GM12892 (cell line): ENCODE measurements around the gene ZNRF3.

Experiments used
- DNase-seq: peaks from one replicate; pipeline ENCODE4 v3.0.0; 2011; ENCODE audit not compliant: insufficient read length
- FAIRE-seq: peaks from 2 replicates; lab custom pipeline; 2011; peaks lifted over from hg19 to GRCh38; lab: Jason Lieb, UNC
- POLR2A ChIP-seq: IDR thresholded peaks from 2 replicates; pipeline ENCODE4 v1.6.1; 2011; ENCODE audit warnings: low read depth, low read length, control low read depth
- POLR2AphosphoS5 ChIP-seq: IDR thresholded peaks from 2 replicates; pipeline ENCODE4 v1.6.1; 2011; ENCODE audit warnings: low read depth, low read length, control low read depth
- TAF1 ChIP-seq: IDR thresholded peaks from 2 replicates; pipeline ENCODE4 v1.6.1; 2011; ENCODE audit warnings: low read depth, mild to moderate bottlenecking, control low read depth, low read length, borderline replicate concordance

The ZNRF3 gene

GRCh38 chr22:29065468-29066190 is 182.3 kb downstream of the ZNRF3 start:
- no peak for FAIRE-seq
- no peak for DNase-seq
- no peak for TF ChIP-seq TAF1
- no peak for TF ChIP-seq POLR2A

GRCh38 chr22:29069463-29069862 is 186.1 kb downstream of the ZNRF3 start:
- TF ChIP-seq POLR2AphosphoS5 (no peak), TAF1 (no peak), POLR2A (no peak)
- FAIRE-seq, result no peak
- no peak for DNase-seq

GRCh38 chr22:29070490-29070889 is 187.1 kb downstream of the ZNRF3 start:
- TF ChIP-seq POLR2AphosphoS5 (no peak), TAF1 (no peak), POLR2A (no peak)
- FAIRE-seq (no peak), DNase-seq (no peak)

GRCh38 chr22:29071261-29072045 is 188.1 kb downstream of the ZNRF3 start:
- FAIRE-seq, result peak; percentile 74
- TF ChIP-seq TAF1 (no peak), POLR2AphosphoS5 (no peak), POLR2A (peak; percentile 25; the same call in 1 of the 2 replicates)
- peak; percentile 46 for DNase-seq

- FAIRE-seq (peak; percentile 88), DNase-seq (peak; percentile 86)
- TF ChIP-seq POLR2AphosphoS5 (no peak), POLR2A (no peak), TAF1 (no peak)
Observed at GRCh38 chr22:29072193-29072978, 189.0 kb downstream of the ZNRF3 start.

- FAIRE-seq (no peak), DNase-seq (no peak)
- no peak for TF ChIP-seq POLR2AphosphoS5
- TF ChIP-seq TAF1, result no peak
- TF ChIP-seq POLR2A, result no peak
Observed at GRCh38 chr22:29072979-29073617, 189.7 kb downstream of the ZNRF3 start, which contains the start of gene KREMEN1. KREMEN1 (plus strand) TSS chr22:29073035; CDS start chr22:29073131, 96 bp downstream.

- TF ChIP-seq TAF1 (no peak), POLR2AphosphoS5 (no peak), POLR2A (no peak)
- DNase-seq (no peak), FAIRE-seq (no peak)
Observed at GRCh38 chr22:29073618-29074275, 190.4 kb downstream of the ZNRF3 start.

- no peak for FAIRE-seq
- TF ChIP-seq POLR2A (no peak), POLR2AphosphoS5 (no peak), TAF1 (no peak)
- no peak for DNase-seq
Observed at GRCh38 chr22:29074276-29074772, 191.0 kb downstream of the ZNRF3 start.

- FAIRE-seq, result no peak
- TF ChIP-seq POLR2AphosphoS5 (no peak), TAF1 (no peak), POLR2A (no peak)
- DNase-seq, result no peak
Observed at GRCh38 chr22:29078036-29078868, 194.9 kb downstream of the ZNRF3 start.

GRCh38 chr22:29078869-29079207 is 195.5 kb downstream of the ZNRF3 start:
- DNase-seq (no peak), FAIRE-seq (no peak)
- no peak for TF ChIP-seq TAF1
- no peak for TF ChIP-seq POLR2A
- no peak for TF ChIP-seq POLR2AphosphoS5
